NCI-H2081 (cell line): ENCODE data around the gene LSAMP.

Experiments used
- DNase-seq, 2 experiments: peaks; one replicate each; lab custom pipeline; 2025; lab: John Stamatoyannopoulos, UW

Gene LSAMP

DNA sequence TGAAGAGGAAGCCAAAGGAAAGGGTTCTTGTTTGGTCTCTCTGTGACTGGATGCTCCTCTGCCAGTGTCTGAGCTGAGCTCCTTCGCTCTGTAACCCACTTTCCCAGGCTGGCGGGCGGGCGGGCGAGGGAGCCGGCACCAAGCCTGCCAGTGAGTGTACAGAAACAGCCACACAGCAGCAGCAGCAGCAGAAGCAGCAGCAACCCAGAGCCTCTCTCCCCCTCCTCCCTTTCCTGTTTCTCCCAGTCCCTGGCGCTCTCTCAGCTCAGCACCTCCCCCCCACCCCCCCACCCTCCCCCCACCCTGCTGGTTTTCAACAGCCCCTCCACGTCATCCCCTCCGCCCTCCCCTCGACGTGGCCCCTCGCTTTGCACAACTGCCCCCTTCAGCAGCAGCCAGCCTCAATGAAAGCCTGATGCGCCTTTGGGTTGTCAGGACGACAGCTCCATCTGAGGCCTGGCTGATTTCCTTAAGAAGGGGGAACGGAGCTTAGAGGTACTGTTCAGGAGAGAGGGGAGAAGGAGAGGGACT, at the start of gene LSAMP:
TSS of gene LSAMP (minus strand) at position 177 of the 531 bp plus-strand sequence.
- DNase-seq, result peak; percentile 68 to 81

DNA sequence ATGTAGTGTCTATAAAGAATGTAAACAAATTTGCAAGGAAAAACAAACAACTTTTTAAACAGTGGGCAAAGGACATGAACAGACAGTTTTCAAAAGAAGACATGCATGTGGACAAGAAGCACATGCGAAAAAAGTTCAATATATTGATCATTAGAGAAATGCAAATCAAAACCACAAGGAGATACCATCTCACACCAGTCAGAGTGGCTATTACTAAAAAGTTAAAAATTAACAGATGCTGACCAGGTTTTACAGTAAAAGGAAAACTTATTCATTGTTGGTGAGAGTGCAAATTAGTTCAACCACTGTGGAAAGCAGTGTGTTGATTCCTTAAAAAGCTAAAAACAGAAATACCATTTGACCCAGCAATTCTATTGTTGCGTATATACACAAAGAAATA, 47.1 kb upstream of the LSAMP start:
- no peak for DNase-seq

DNA sequence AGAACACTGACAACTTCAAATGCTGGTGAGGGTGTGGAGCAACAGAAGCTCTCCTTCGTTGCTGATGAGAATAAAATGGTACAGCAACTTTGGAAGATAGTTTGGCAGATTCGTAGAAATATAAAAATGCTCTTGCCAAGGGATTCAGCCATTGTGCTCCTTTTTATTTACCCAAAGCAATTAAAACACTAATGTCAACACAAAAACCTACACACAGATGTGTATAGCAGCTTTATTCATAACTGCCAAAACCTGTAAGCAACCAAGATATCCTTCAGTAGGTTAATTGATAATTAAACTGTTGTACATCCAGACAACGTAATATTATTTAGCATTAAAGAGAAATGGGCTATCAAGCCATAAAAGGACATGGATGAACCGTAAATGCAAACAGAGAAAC, 37.8 kb upstream of the LSAMP start:
- no peak for DNase-seq

DNA sequence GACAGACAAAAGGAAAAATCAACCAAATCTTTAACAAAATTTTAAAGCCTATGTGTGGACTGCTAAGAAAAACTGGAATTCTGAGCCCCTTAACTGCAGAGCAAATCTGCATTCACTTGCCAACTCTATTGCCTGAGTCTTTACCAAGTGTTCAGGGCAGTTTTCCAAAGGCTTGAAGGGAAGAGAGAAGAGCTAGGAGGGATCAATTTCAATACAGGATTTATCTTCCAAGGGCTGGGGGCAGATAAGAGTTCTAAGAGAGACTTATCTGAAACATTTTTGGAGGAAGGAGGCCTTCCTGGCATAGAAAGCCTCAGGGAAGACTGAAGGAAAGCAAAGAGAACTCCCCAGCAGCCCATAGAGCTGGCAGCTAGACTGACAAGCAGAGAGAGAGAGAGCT, 31.4 kb upstream of the LSAMP start:
- no peak for DNase-seq

DNA sequence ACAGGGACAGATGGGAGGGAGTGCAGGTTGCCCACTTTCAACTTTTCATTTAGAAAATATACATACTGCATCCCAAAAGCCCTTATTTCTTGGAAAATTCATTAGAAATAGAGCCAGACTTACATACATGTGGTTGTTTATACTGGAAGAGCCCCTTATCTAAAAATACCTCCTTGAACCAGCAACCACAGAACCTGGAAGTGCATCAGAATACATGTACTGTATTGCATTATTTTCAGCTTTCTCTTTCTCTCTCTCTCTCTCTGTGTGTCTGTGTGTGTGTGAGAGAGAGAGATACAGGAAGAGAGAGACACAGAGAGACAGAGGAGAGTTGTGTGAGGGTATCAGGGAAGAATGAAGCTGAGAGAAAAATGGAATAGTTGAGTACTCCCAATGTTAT, 29.5 kb upstream of the LSAMP start:
- DNase-seq, result no peak

DNA sequence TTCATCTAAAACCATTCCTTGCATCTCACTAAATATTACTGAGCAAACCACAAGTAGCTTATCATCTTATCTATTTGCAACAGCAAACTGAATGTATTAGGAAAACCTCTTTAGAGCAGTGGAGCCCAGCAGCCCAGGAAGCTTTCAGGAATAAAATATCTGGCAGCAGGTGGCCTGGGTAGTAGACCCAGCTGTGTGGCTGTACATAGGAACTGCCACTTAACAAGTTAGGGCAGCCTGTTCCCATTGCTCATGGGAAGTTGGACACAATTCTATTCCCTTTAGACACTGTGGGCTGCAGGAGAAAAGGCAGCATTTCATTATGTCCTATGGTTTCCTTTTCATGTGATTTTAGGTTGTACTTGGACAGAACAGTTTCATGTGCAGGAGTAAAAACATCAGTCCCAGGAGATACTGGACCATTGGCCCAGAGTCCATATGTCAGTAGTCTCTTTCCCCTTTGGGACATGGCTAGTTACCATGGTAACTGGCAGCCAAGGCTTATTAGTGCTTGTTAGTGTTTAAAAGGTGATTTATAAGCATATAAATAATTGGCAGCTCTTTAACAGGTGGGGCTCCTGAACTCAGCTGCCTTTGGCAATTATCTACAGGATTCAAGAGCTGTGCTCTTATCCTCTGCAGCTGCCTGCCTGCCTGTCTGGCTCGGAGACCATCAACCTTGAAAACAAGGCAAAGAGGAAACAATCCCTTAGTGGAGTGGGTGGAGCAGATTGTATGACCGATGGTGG, 28.9 kb upstream of the LSAMP start:
- DNase-seq, result peak; percentile 80 to 93

DNA sequence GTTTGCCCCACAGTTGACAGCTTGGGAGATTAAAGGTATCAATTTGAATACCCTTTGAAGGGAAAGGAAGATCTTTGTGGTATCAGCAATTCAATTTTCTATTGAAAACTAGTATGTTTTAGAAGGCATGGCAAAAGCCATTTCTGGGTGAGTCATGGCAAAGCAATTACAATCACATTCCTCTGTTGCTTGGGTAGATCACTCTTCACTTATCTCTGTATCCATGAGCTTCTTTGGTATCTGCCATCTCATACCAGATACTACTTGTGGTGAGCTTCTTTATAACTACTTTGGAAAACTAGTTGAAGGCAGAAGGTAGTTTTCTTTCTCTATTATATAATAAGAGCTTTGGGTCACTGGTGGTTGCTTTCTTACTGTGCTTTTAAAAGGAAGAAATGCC, 28.3 kb upstream of the LSAMP start:
- DNase-seq, result no peak

DNA sequence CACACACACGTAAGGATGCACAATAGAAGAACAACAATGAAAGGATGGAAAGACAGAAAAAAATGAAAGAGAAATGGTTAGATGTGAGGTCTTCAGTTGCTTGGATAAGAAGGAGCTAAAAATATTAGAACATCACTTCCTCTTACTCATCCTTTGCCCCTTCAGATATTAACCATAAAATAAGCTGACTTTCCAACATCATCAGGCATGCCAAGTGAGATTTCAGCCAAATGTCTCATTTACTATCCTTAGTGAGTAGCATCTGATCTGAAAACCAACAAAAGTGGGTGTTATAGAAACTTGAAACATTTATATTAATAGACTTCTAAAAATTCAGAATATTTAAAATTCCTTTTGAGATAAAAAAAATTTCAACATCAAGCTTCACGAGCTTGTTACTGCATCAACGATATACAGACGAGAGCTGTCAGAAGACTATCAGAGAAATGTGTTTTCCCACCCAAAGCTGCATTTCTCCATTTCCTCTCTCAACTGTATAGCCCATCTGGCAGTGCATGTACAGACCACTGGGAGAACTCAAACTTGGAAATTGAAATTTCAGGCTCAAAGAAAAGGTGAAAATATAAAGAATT, 25.4 kb upstream of the LSAMP start:
- DNase-seq, result no peak

DNA sequence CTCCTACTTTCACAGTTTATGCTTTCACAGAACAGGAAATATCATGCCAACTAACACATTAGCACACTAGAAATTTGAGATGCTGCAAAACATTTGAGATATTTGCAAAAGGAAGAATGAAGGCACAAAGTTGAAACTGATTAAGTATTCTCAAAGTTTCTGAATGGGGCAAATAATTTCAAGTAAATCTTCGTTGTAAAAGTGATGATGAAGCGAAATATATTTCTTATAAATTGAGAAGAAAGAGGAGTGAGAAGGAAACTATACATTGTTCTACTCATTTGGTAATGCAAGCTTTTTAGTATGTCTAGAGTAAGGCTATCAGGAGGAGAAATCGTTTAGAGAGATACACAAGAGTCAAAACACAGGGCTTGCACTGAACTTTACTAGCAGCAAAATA, 24.3 kb upstream of the LSAMP start:
- DNase-seq, result no peak

DNA sequence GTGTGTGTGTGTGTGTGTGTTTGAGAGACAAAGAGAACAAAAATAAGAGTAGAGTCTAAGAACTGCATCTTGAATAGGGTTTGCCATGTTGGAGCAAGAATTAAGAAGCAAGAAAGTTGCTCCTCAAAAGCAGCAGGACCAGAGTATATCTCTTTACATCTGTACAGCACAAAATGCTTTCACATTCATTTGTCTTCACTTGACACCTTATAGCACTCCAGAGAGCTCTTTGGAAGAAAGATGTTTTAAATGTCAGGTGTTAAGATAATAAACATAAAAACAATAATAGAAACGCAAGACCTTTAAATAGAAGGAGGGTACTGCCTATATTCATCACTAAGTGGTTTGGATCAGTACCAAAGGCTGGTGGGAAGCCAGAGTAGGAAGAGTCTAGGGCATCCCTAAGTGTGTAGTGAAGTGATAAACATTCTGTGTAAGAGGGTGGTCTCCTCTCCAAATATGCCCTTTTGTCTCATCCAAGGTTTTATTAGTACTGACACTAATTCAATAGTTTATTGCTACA, 19.1 kb upstream of the LSAMP start:
- DNase-seq, result no peak

DNA sequence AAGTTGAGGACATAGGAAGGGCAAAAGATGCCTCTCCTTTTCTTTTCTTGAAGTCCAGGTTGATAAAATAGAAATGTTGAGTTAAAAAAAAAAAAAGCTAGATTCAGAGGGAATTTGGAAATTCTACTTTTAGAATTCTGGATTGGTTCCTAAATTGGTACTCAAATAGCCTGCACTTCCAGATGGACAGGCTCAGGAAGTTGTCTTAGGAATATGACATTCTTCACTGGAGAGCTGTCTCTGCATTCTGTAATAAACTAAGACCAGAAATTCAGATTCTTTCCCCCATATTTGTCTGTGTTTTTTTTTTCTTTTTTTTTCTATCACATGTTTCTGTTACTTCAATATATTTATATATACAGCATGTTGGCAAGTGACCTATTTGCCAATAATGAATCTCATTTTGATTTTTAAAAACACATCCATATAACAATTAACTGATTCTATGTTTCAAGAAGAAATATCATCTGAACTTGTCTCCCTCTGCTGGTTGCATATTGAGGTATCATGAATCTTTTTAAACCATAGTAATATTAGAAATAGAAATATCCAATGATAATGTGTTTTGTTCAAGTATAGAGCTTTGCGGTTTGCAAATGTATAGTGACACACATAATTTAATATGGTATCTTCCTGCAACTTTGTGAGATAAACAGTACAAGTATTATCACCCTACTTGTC, 8.5 kb upstream of the LSAMP start:
- DNase-seq, result peak; percentile 20 to 49

DNA sequence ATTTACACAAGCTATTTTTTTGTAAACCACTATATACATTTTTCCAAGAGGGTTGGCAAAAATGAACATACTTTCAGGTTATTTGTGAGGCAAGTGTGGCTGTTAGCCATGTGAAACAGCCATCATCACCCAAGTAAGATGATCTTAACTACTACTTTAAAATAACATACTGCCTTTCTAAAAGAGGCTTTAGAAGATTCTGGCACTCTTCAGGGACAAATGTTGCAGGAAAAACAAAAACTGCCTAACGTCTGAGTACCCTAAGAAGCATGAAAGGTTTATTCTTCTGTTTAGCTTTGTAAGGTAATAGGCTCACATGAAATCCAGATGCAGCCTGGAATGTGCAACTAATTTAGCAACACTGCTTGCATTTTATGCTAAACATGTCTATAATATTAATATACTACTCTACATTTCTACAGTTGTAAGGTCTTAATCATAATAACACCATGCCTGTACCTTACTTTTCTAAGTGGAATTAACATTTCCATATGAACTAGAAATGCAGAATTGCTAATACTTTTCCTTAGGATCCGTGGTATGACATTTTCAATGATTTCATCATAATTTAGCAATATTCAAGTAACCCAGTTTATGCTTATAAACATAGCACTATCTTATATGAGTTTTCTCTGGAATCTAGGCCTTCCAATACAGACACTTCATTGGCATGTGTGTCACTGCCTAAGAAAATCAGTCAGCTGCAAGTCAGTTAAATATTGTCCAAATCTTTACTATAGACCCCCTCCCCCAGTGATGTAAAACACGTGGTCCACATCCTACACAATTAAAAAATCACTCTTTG, 4.5 kb upstream of the LSAMP start:
- DNase-seq, result no peak

DNA sequence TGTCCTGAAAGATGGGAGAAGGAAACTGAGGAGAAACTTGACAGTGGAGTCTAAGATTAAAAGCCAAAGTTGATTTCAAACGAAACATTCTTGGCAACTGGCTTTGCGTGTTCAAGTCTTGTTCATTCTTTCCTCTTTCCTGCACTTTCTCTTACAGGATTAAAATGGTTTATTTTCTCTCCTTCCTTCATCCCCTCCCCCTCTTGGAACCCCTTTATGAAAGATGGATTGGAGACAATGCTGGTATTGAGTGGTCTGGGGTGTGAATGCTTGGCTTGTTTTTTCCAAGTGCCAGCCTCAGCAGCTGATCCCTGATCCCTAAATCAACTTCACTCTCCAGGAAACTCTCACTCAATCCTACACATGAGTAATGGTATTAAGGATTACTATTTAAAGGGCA, 703 bp upstream of the LSAMP start:
- no peak for DNase-seq

DNA sequence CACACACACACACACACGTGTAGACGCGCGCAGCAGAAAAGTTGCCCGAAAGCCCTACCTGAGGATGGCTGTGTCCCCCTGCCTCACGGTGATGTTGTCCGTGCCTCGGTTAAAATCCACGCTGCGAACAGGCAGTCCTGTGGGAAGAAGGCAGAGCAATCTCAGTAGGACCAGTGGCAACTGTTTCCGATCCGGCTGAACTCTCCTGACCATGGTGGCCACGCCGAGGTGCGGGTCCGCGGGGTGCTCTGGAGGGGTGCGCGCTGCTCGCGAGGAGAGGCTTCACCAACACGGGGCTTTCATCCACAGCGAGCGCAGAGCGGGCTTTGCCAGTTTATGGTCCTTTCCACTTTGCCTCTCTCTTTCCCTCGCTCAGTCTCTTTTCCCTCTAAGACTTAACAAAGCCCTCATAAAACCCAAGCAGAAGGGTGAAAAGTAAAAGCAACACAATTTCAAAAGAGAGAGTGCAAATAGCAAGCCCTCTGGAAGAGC, 422 bp downstream of the LSAMP start:
- DNase-seq, result peak; percentile 38 to 61

DNA sequence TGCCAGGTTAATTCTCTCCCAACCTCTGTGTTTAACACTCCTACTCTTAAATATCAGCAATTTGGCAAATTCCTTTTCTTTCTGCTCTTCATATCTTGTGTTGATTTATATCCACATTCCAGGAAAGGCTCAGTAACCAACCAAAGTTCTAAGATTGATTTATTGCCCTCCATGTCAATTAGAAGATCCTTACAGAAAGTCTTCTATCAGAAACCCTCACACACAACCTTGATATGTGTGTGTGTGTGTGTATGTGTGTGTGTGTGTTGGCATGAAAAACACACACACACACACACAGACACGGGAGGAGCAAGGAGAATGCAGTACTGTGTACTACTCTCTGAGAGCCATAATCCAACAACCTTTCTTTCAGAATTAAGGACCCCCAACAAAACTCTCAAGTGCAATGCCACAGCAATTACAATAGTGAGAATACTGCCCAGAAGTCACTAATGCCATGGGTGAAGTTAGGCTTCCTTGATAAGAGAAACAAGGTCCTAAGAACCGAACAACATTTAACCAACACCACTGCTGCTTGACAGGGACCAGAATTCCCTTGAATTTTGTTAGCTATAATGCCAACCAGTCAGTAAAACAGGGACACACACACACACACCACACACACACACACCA, 1.1 kb downstream of the LSAMP start:
- peak in 1 of 2 experiments; percentile 60 for DNase-seq

DNA sequence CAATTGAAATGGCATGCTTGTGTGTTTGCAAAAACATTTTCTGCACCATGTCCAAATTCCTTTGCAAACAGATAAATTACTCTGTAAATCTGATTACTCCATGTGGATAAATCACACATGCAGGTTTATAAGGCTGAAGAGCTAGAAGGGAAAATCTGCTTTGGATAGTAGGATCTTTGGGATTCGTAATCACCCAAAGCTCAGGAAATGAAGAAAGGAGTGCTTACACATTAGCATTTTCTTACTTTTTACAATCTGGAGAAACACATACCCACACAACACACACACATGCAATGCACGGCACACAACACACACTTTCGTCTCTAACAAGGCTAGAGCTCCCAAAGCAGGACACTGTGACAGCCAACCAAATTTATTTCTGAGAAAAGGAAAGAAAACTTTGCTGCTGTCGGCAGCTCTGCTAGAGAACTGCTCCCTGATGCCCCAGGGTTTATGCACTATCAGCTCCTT, 2.1 kb downstream of the LSAMP start:
- peak; percentile 21 to 73 for DNase-seq

DNA sequence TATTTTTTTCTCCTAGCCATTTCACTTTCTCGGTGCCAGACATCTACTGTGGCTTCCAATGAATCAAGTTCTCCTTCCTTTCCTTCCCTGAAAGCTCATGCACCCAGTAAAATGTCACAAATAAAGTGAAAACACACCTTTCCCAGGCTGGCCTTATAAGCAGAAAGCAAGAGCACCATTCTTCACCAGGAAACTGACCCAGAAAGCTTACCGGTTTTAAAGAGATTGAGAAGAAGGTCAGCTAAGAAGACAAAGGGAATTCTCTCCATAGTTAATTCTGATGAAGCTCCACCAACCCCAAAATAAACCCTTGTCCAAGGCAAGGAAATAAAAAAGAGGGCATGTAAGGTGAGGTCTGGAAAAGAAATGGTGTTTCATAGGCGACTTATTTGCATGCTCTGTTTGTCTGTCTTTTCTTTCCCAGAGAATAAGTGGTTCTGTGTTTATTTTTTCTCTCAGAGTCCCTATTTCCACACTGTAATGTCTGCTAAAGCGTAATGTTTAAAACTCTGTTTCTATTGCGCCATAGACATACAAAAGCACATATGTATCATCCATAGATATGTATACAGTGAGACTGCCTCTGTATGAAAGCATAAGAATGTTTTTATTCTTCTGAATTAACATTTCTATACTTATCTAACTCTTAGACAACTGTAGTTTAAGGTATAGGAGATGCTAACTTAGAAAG, 2.8 kb downstream of the LSAMP start:
- peak in 1 of 2 experiments; percentile 47 for DNase-seq

DNA sequence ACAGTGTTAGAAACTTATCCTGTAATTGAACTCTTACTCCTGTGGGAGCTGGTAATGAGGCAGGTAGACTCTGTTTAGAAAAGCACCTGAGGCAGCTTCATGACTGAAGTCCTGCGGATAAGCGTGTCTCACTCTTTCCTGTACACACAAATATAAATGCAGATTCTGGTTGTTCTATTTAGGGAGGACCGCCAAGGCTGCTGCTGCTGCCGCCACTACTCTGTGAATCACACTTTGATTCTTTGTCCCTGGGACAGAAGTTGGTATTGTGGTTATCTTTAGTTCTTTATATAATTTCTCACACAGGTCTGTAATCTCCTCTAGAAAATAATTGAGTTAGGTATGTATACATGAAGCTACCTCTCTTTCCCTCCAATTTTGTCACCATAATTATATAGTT, 3.6 kb downstream of the LSAMP start:
- peak in 1 of 2 experiments; percentile 68 for DNase-seq

DNA sequence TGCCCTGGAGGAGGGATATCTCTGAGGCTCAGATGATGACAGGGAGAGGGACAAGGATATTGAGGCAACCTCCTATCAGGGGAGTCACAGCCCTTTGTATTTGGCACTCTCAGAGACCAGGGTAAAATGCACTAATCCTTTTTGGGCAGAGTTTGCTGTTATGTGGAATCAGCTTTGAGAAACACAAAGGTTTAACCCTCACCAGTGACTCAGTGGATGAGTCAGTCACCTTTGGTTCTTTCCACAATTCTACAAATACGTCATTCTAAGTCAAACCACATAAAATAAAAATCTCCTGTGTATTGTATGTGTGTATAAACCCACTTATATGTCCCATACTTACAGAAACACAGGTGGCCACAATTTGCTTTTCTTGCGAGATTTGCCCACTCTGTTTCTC, 5.1 kb downstream of the LSAMP start:
- DNase-seq, result peak; percentile 33 to 51

DNA sequence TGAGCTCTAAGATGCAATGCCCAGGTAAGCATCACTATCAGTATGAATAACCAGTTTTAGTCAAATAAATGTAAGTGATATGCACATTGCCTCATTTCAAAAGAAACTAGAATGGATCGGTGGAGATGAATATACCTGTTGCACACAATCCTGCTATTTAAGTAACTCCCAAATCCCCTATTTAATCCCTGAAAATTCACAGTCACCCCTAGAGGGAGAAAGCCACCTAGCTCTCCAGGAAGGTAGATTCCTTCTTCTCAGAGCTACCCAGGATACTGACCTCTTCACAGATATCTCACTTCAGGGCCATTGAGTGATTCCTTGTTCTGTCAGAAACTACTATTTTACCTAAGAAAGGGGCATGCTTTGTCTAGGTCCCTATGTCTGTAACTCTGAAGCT, 11.7 kb downstream of the LSAMP start:
- DNase-seq, result peak in 1 of 2 experiments; percentile 39
